A673 (cell line): Measurements from ENCODE around the gene TBCE. TPM values are rescaled to one million over a fixed set of nuclear protein-coding genes. Genes with fewer than 3 reads are reported as not detected.

Source experiments
- BruUV-seq: library from RNA; stranded (reverse); fragments of 400-500 nt; replicated peaks from 2 replicates; lab custom pipeline; 2021; lab: Mats Ljungman, UMichigan
- CTCF ChIA-PET: fragments of 300-600 bp; sonication (Branson Sonifier 250); formaldehyde crosslinking; loops from one replicate; lab custom pipeline; 2022; ENCODE audit warnings: antibody characterized with exemption; lab: Charles Lee
- POLR2A ChIA-PET: fragments of 300-600 bp; sonication (Branson Sonifier 250); formaldehyde crosslinking; loops from one replicate; lab custom pipeline; 2022; ENCODE audit warnings: antibody characterized with exemption; ENCODE audit not compliant: low non-redundant PET; lab: Charles Lee
- DNase-seq: peaks from one replicate; pipeline ENCODE4 v3.0.0-alpha.2; 2015; ENCODE audit warnings: low spot score
- H3K27ac ChIP-seq: fragments of 200-600 bp; sonication (generic); 2 replicates; pipeline ENCODE4 v1.5.1; 2016; ENCODE audit warnings: mixed run types, low read depth, mild to moderate bottlenecking, mixed read lengths, antibody characterized with exemption, low read length; ENCODE audit not compliant: poor library complexity, severe bottlenecking
- H3K27me3 ChIP-seq: fragments of 200-600 bp; sonication (generic); replicated peaks from 2 replicates; pipeline ENCODE4 v1.6.1; 2017; ENCODE audit warnings: mixed run types, low read depth, mild to moderate bottlenecking, mixed read lengths, antibody characterized with exemption, low read length; ENCODE audit not compliant: insufficient read depth, poor library complexity
- H3K36me3 ChIP-seq: fragments of 200-600 bp; sonication (generic); 2 replicates; pipeline ENCODE4 v1.6.1; 2016; ENCODE audit warnings: mixed run types, mild to moderate bottlenecking, mixed read lengths, antibody characterized with exemption, low read length; ENCODE audit not compliant: insufficient read depth, poor library complexity, severe bottlenecking
- H3K4me1 ChIP-seq: fragments of 200-600 bp; sonication (generic); 2 replicates; pipeline ENCODE4 v1.6.1; 2017; ENCODE audit warnings: mixed run types, mild to moderate bottlenecking, mixed read lengths, antibody characterized with exemption, low read length; ENCODE audit not compliant: insufficient read depth, poor library complexity, severe bottlenecking
- H3K4me3 ChIP-seq: fragments of 200-600 bp; sonication (generic); 2 replicates; pipeline ENCODE4 v1.5.1; 2016; ENCODE audit warnings: low read depth, mixed run types, mild to moderate bottlenecking, mixed read lengths, low read length; ENCODE audit not compliant: poor library complexity, severe bottlenecking
- H3K9me3 ChIP-seq: fragments of 200-600 bp; sonication (generic); 2 replicates; pipeline ENCODE4 v1.6.1; 2016; ENCODE audit warnings: mixed run types, low read depth, mild to moderate bottlenecking, mixed read lengths, antibody characterized with exemption, low read length; ENCODE audit not compliant: poor library complexity, severe bottlenecking
- CTCF ChIP-seq: fragments of 300-800, 200-600 bp; sonication (generic); conservative IDR thresholded peaks from 2 replicates; pipeline ENCODE4 v1.5.1; 2017; ENCODE audit warnings: low read depth, mild to moderate bottlenecking, antibody characterized with exemption, low read length, moderate library complexity, mixed read lengths
- EZH2 ChIP-seq: fragments of 200-600 bp; sonication (generic); IDR thresholded peaks from 2 replicates; pipeline ENCODE4 v1.6.1; 2017; ENCODE audit warnings: borderline replicate concordance, low read depth, mild to moderate bottlenecking, mixed read lengths, antibody characterized with exemption, low read length; ENCODE audit not compliant: poor library complexity, severe bottlenecking
- intact Hi-C: fragments of 100-400 bp; cut with micrococcal nuclease; formaldehyde crosslinking; loops from one replicate; pipeline ENCODE4 v1.10.0; 2022; ENCODE audit not compliant: unreplicated experiment
- total RNA-seq: library from RNA; stranded (reverse); gene quantifications from 2 replicates; pipeline ENCODE4 v1.2.3, GENCODE V29; 2021

Gene TBCE
- total RNA-seq, 1 experiment from 2014 or later = 26.3 TPM

GRCh38 chr1:235495030-235495429 lies 127.8 kb downstream of the TBCE start:
- ChIA-PET CTCF (no interaction called here), POLR2A (no interaction called here)
- no TSS peak for BruUV-seq
- H3K4me3 ChIP-seq = no peak overlapping the region
- peaks cover 17% of the 10 kb centered on the region for H3K36me3 ChIP-seq
- H3K27ac ChIP-seq = no peak overlapping the region
- H3K4me1 ChIP-seq = no peaks in the 10 kb centered on the region
- TF ChIP-seq CTCF = no peak
- no peak for TF ChIP-seq EZH2
- H3K9me3 ChIP-seq = no peaks in the 10 kb centered on the region
- intact Hi-C loops = no loop called here
- no peak for DNase-seq
- H3K27me3 ChIP-seq = no peaks in the 10 kb centered on the region

GRCh38 chr1:235495551-235495950 lies 128.3 kb downstream of the TBCE start:
- Histone ChIP-seq H3K4me1 (no peaks in the 10 kb centered on the region), H3K27ac (no peak overlapping the region), H3K27me3 (no peaks in the 10 kb centered on the region), H3K36me3 (peaks cover 17% of the 10 kb centered on the region), H3K9me3 (no peaks in the 10 kb centered on the region), H3K4me3 (no peak overlapping the region)
- intact Hi-C loops = no loop called here
- BruUV-seq = no TSS peak
- no peak for DNase-seq
- no peak for TF ChIP-seq EZH2
- TF ChIP-seq CTCF = no peak
- POLR2A ChIA-PET = no interaction called here
- CTCF ChIA-PET = no interaction called here

- Histone ChIP-seq H3K4me3 (no peak overlapping the region), H3K36me3 (no peaks in the 10 kb centered on the region), H3K9me3 (no peaks in the 10 kb centered on the region), H3K4me1 (peaks cover 3% of the 10 kb centered on the region), H3K27ac (no peak overlapping the region), H3K27me3 (no peaks in the 10 kb centered on the region)
- TF ChIP-seq CTCF = no peak
- TF ChIP-seq EZH2 = no peak
- intact Hi-C loops = no loop called here
- DNase-seq = no peak
- ChIA-PET CTCF (no interaction called here), POLR2A (no interaction called here)
- no TSS peak for BruUV-seq
Observed at GRCh38 chr1:235500971-235501540, 133.8 kb downstream of the TBCE start.

Other genes with a start within 250 kb of the TBCE start
- 72.6 and 74.0 TPM in 2 replicates for gene TOMM20, start 238.6 kb upstream of the TBCE start, total RNA-seq
- 67.2 and 69.4 TPM in 2 replicates for gene RBM34, start 206.2 kb upstream of the TBCE start, total RNA-seq
- gene ARID4B, start 39.2 kb upstream of the TBCE start, total RNA-seq = 17.6 and 18.1 TPM in 2 replicates
- 26.8 and 30.4 TPM in 2 replicates for gene GGPS1, start 38.9 kb upstream of the TBCE start, total RNA-seq
- 18.4 and 18.6 TPM in 2 replicates for gene B3GALNT2, start 137.0 kb downstream of the TBCE start, total RNA-seq